Activated CD4-positive, alpha-beta T cell treated with anti-CD3 and anti-CD28 coated beads, Interleukin-2, amount 50 U/mL, for 48 hours (primary cell): ENCODE results near the gene RERE.

Experiments used
- DNase-seq, 2 experiments: peaks; one replicate each; pipeline ENCODE4 v3.0.0-alpha.2; 2020

The RERE gene

GRCh38 chr1:8435569-8436071 is 381.8 kb downstream of the RERE start:
- no peak for DNase-seq

- DNase-seq: no peak
Measured at GRCh38 chr1:8434101-8434500, 383.3 kb downstream of the RERE start.

- DNase-seq: no peak
Measured at GRCh38 chr1:8431784-8432183, 385.7 kb downstream of the RERE start.

- DNase-seq: no peak
Measured at GRCh38 chr1:8431019-8431418, 386.4 kb downstream of the RERE start.

- no peak for DNase-seq
Measured at GRCh38 chr1:8430476-8430875, 387.0 kb downstream of the RERE start.

- no peak for DNase-seq
Measured at GRCh38 chr1:8429549-8430110, 387.8 kb downstream of the RERE start.

- no peak for DNase-seq
Measured at GRCh38 chr1:8428441-8428840, 389.0 kb downstream of the RERE start.

- DNase-seq: no peak
Measured at GRCh38 chr1:8427986-8428385, 389.5 kb downstream of the RERE start.

GRCh38 chr1:8427493-8427892 is 389.9 kb downstream of the RERE start:
- DNase-seq: no peak

- no peak for DNase-seq
Measured at GRCh38 chr1:8426996-8427395, 390.4 kb downstream of the RERE start.

GRCh38 chr1:8425781-8426161 is 391.7 kb downstream of the RERE start:
- DNase-seq: no peak

- DNase-seq: no peak
Measured at GRCh38 chr1:8425150-8425780, 392.2 kb downstream of the RERE start.

- peak; percentile 27 to 43 for DNase-seq
Measured at GRCh38 chr1:8424539-8425116, 392.8 kb downstream of the RERE start.

GRCh38 chr1:8423692-8424538 is 393.5 kb downstream of the RERE start:
- peak; percentile 68 to 71 for DNase-seq

- DNase-seq: peak; percentile 46 to 50
Measured at GRCh38 chr1:8423269-8423691, 394.2 kb downstream of the RERE start.

- DNase-seq: peak; percentile 19 to 29
Measured at GRCh38 chr1:8422510-8423268, 394.8 kb downstream of the RERE start.

- no peak for DNase-seq
Measured at GRCh38 chr1:8421721-8422120, 395.7 kb downstream of the RERE start.

- no peak for DNase-seq
Measured at GRCh38 chr1:8420318-8420717, 397.1 kb downstream of the RERE start.

- no peak for DNase-seq
Measured at GRCh38 chr1:8419861-8420260, 397.6 kb downstream of the RERE start.

GRCh38 chr1:8419172-8419571 is 398.3 kb downstream of the RERE start:
- no peak for DNase-seq

- DNase-seq: no peak
Measured at GRCh38 chr1:8418301-8418700, 399.1 kb downstream of the RERE start.

- no peak for DNase-seq
Measured at GRCh38 chr1:8417625-8418024, 399.8 kb downstream of the RERE start.

GRCh38 chr1:8416881-8417280 is 400.6 kb downstream of the RERE start:
- DNase-seq: no peak
